T-cell (primary cell): ENCODE results near the gene RUNX2. TPM values are rescaled to one million over a fixed set of nuclear protein-coding genes. Genes with fewer than 3 reads are reported as not detected.

ENCODE experiments used
- ATAC-seq, 4 experiments: fragments of 200-7000 bp in 3 of 4; fragments of 150-1000 bp in 1 of 4; cut with Tn5 transposase; replicated peaks in 1 of 4; 1 replicate in 3 of 4; 2 replicates in 1 of 4; pipeline ENCODE4 v1.10.0; 2021; ENCODE audit warnings: moderate library complexity in 3 of 4, mild to moderate bottlenecking in 2 of 4, moderate number of reproducible peaks in 1 of 4
- CTCF ChIA-PET, 2 donors: fragments of 300-600 bp; sonication (Branson Sonifier 250); formaldehyde crosslinking; loops; one replicate each; lab custom pipeline; 2022; ENCODE audit warnings: antibody characterized with exemption in 2 of 2; lab: Charles Lee
- POLR2A ChIA-PET, 2 donors: fragments of 300-600 bp; sonication (Branson Sonifier 250); formaldehyde crosslinking; loops; one replicate each; lab custom pipeline; 2022; ENCODE audit warnings: antibody characterized with exemption in 2 of 2; lab: Charles Lee
- DNase-seq, 35 experiments: peaks; one replicate each; pipeline versions ENCODE4 v3.0.0 to v3.0.0-alpha.2; 2013 to 2023
- H3K27ac ChIP-seq: one replicate; pipeline ENCODE4 v1.5.1; 2013; ENCODE audit warnings: low read length
- H3K27me3 ChIP-seq, 2 experiments: replicated peaks in 1 of 2; 1 replicate in 1 of 2; 2 replicates in 1 of 2; pipeline versions ENCODE4 v1.6.1 to v1.7.0; 2013; ENCODE audit warnings: low read length in 1 of 2, mixed read lengths in 1 of 2; ENCODE audit not compliant: control insufficient read depth in 2 of 2, insufficient read depth in 2 of 2; ENCODE audit errors: extremely low read depth in 1 of 2
- H3K36me3 ChIP-seq, 2 donors: 1 replicate in 1 of 2; 2 replicates in 1 of 2; pipeline versions ENCODE4 v1.6.1 to v1.7.0; 2013; ENCODE audit warnings: low read length in 1 of 2; ENCODE audit not compliant: control insufficient read depth in 2 of 2, insufficient read depth in 1 of 2; ENCODE audit errors: extremely low read depth in 1 of 2
- H3K4me1 ChIP-seq, 2 experiments: 1 replicate in 1 of 2; 2 replicates in 1 of 2; pipeline versions ENCODE4 v1.6.1 to v1.7.0; 2013; ENCODE audit warnings: low read length in 2 of 2, mixed read lengths in 1 of 2; ENCODE audit not compliant: insufficient read depth in 2 of 2, control insufficient read depth in 1 of 2; ENCODE audit errors: extremely low read depth in 1 of 2
- H3K4me3 ChIP-seq, 2 donors: 1 replicate in 1 of 2; 2 replicates in 1 of 2; pipeline versions ENCODE4 v1.5.1 to v1.7.0; 2013; ENCODE audit warnings: mild to moderate bottlenecking in 2 of 2, low read length in 1 of 2, moderate library complexity in 1 of 2; ENCODE audit not compliant: control insufficient read depth in 1 of 2; ENCODE audit errors: extremely low read depth in 1 of 2
- H3K9me3 ChIP-seq: 2 replicates; pipeline ENCODE4 v1.7.0; 2013
- H3K27ac Mint-ChIP-seq, 2 donors: one replicate each; pipeline ENCODE4 v1.8.0; 2020 to 2021; ENCODE audit warnings: mild to moderate bottlenecking in 2 of 2, mixed read lengths in 2 of 2
- H3K27me3 Mint-ChIP-seq, 2 donors: one replicate each; pipeline ENCODE4 v1.8.0; 2021 to 2022; ENCODE audit warnings: mixed read lengths in 2 of 2
- H3K36me3 Mint-ChIP-seq: one replicate; pipeline ENCODE4 v1.8.0; 2021; ENCODE audit warnings: mixed read lengths
- H3K4me1 Mint-ChIP-seq, 3 donors: one replicate each; pipeline ENCODE4 v1.8.0; 2020 to 2022; ENCODE audit warnings: mixed read lengths in 3 of 3, mild to moderate bottlenecking in 1 of 3
- H3K4me3 Mint-ChIP-seq, 3 donors: one replicate each; pipeline ENCODE4 v1.8.0; 2020 to 2022; ENCODE audit warnings: mild to moderate bottlenecking in 3 of 3, mixed read lengths in 3 of 3, moderate library complexity in 3 of 3
- H3K9me3 Mint-ChIP-seq, 3 donors: one replicate each; pipeline ENCODE4 v1.8.0; 2020 to 2022; ENCODE audit warnings: mixed read lengths in 3 of 3
- WGBS: methylation state at CpG from one replicate; pipeline ENCODE4 v1.1.5; 2013; ENCODE audit warnings: missing lambda C conversion rate; ENCODE audit not compliant: insufficient coverage; 5-methylcytosine and 5-hydroxymethylcytosine counted together
- total RNA-seq, 35 experiments: library from RNA in 6 of 35; stranded (reverse) in 6 of 35; fragments of 120-200 nt in 1 of 35; gene quantifications; one replicate each; pipeline versions ENCODE4 v1.2.1 to v1.2.4 and lab custom pipeline; 2013 to 2026

Gene RUNX2
- total RNA-seq, 5 donors from 2014 or later (not counting 1 experiment from before 2014, with no cell fraction given): 14.4 to 31.8 (median 22.4) TPM

- H3K27me3 ChIP-seq: no peaks in the 10 kb centered on the region
- peak overlapping the region in 1 of 2 donors; percentile 14 for H3K4me3 ChIP-seq
- H3K36me3 ChIP-seq: no peaks in the 10 kb centered on the region
- H3K4me1 ChIP-seq: peaks cover 16 to 19% of the 10 kb centered on the region in 2 experiments
- DNase-seq (peak in 34 of 35 experiments; percentile 6 to 69 (median 35)), ATAC-seq (peak; percentile 90 to 95 (median 93))
- ChIA-PET POLR2A (no interaction called here), CTCF (interaction anchor here in 1 of 2 donors (0.7 kb wide), 2 partner anchors 14 to 227 kb away, joined by 3 read pairs; no protein-coding TSS in a partner anchor)
- H3K27ac ChIP-seq: peak overlapping the region; percentile 60
- Mint-ChIP-seq H3K27ac (peak overlapping the region; percentile 71 to 89), H3K9me3 (peaks cover 2 to 18% (median 11%) of the 10 kb centered on the region in 3 donors), H3K4me3 (peak overlapping the region; percentile 45 to 56 (median 55)), H3K36me3 (peaks cover 13% of the 10 kb centered on the region), H3K4me1 (peaks cover 42 to 72% (median 63%) of the 10 kb centered on the region in 3 donors), H3K27me3 (no peaks in the 10 kb centered on the region)
- 49% methylated on average over 6 of the region's 7 CpGs for WGBS
- H3K9me3 ChIP-seq: no peaks in the 10 kb centered on the region
Measured at GRCh38 chr6:45310118-45310788, 17.9 kb upstream of the RUNX2 start.

GRCh38 chr6:45314146-45314545, 14.0 kb upstream of the RUNX2 start:
- Histone ChIP-seq H3K4me3 (no peak overlapping the region), H3K36me3 (no peaks in the 10 kb centered on the region), H3K27me3 (no peaks in the 10 kb centered on the region), H3K27ac (no peak overlapping the region), H3K4me1 (peaks cover 16 to 19% of the 10 kb centered on the region in 2 experiments), H3K9me3 (no peaks in the 10 kb centered on the region)
- Mint-ChIP-seq H3K4me1 (peaks cover 38 to 66% (median 51%) of the 10 kb centered on the region in 3 donors), H3K27me3 (no peaks in the 10 kb centered on the region), H3K9me3 (peaks cover 2 to 8% (median 5%) of the 10 kb centered on the region in 3 donors), H3K4me3 (peak overlapping the region in 1 of 3 donors; percentile 11), H3K36me3 (peaks cover 9% of the 10 kb centered on the region), H3K27ac (no peak overlapping the region)
- DNase-seq: no peak
- ChIA-PET CTCF (no interaction called here), POLR2A (no interaction called here)
- WGBS: no CpG with 5 or more reads among the region's 5 CpGs
- ATAC-seq: no peak

- H3K27me3 Mint-ChIP-seq: no peaks in the 10 kb centered on the region
- Histone ChIP-seq H3K27me3 (no peaks in the 10 kb centered on the region), H3K4me1 (peaks cover 4 to 13% of the 10 kb centered on the region in 2 experiments), H3K36me3 (no peaks in the 10 kb centered on the region), H3K4me3 (no peak overlapping the region), H3K27ac (no peak overlapping the region), H3K9me3 (no peaks in the 10 kb centered on the region)
- CTCF ChIA-PET: no interaction called here
- POLR2A ChIA-PET: no interaction called here
- WGBS: no CpG with 5 or more reads among the region's 4 CpGs
- ATAC-seq (no peak), DNase-seq (no peak)
- H3K4me1 Mint-ChIP-seq: peaks cover 23 to 36% (median 32%) of the 10 kb centered on the region in 3 donors
- H3K9me3 Mint-ChIP-seq: peaks cover 0 to 5% (median 0%) of the 10 kb centered on the region in 3 donors
- H3K36me3 Mint-ChIP-seq: peaks cover 3% of the 10 kb centered on the region
- no peak overlapping the region for H3K4me3 Mint-ChIP-seq
- peak overlapping the region in 1 of 2 donors; percentile 4 for H3K27ac Mint-ChIP-seq
Measured at GRCh38 chr6:45320349-45320748, 7.8 kb upstream of the RUNX2 start.

GRCh38 chr6:45323656-45324224, 4.4 kb upstream of the RUNX2 start:
- no peaks in the 10 kb centered on the region for H3K36me3 ChIP-seq
- Mint-ChIP-seq H3K4me1 (peaks cover 37 to 56% (median 47%) of the 10 kb centered on the region in 3 donors), H3K9me3 (no peaks in the 10 kb centered on the region), H3K27me3 (no peaks in the 10 kb centered on the region), H3K36me3 (no peaks in the 10 kb centered on the region), H3K27ac (peak overlapping the region; percentile 32 to 83), H3K4me3 (peak overlapping the region in 2 of 3 donors; percentile 50 to 60)
- H3K27ac ChIP-seq: peak overlapping the region; percentile 22
- ChIA-PET POLR2A (interaction anchor here (0.6 to 0.8 kb wide), 2 partner anchors 11 to 396 kb away, joined by 3 to 6 read pairs; no protein-coding TSS in a partner anchor), CTCF (interaction anchor here in 1 of 2 donors (0.6 kb wide), 1 partner anchor 13 kb away, joined by 3 read pairs; no protein-coding TSS in a partner anchor)
- WGBS: no CpG with 5 or more reads among the region's 3 CpGs
- H3K4me1 ChIP-seq: peaks cover 4 to 16% of the 10 kb centered on the region in 2 experiments
- H3K4me3 ChIP-seq: no peak overlapping the region
- H3K27me3 ChIP-seq: no peaks in the 10 kb centered on the region
- H3K9me3 ChIP-seq: no peaks in the 10 kb centered on the region
- ATAC-seq (peak; percentile 67 to 76 (median 70)), DNase-seq (peak in 1 of 35 experiments; percentile 33)

- peaks cover 0 to 16% of the 10 kb centered on the region in 2 experiments for H3K4me1 ChIP-seq
- H3K9me3 ChIP-seq: no peaks in the 10 kb centered on the region
- H3K4me3 Mint-ChIP-seq: peak overlapping the region in 2 of 3 donors; percentile 66 to 77
- ChIA-PET POLR2A (no interaction called here), CTCF (interaction anchor here in 1 of 2 donors (0.8 kb wide), 1 partner anchor 66 kb away, joined by 3 read pairs; no protein-coding TSS in a partner anchor)
- 93% methylated on average over 2 of the region's 5 CpGs for WGBS
- H3K27me3 ChIP-seq: no peaks in the 10 kb centered on the region
- no peaks in the 10 kb centered on the region for H3K36me3 Mint-ChIP-seq
- no peak overlapping the region for H3K4me3 ChIP-seq
- DNase-seq (no peak), ATAC-seq (no peak)
- H3K9me3 Mint-ChIP-seq: no peaks in the 10 kb centered on the region
- no peak overlapping the region for H3K27ac ChIP-seq
- peaks cover 40 to 63% (median 57%) of the 10 kb centered on the region in 3 donors for H3K4me1 Mint-ChIP-seq
- H3K27me3 Mint-ChIP-seq: no peaks in the 10 kb centered on the region
- peak overlapping the region in 1 of 2 donors; percentile 84 for H3K27ac Mint-ChIP-seq
- H3K36me3 ChIP-seq: no peaks in the 10 kb centered on the region
Measured at GRCh38 chr6:45326698-45327417, 1.3 kb upstream of the RUNX2 start.

- ATAC-seq: peak in 3 of 4 experiments; percentile 25 to 51 (median 33)
Measured at GRCh38 chr6:45328523-45328922, 393 bp downstream of the RUNX2 start.

More at GRCh38 chr6:45328523-45328922, 393 bp downstream of the RUNX2 start:
- Mint-ChIP-seq H3K4me3 (peak overlapping the region; percentile 21 to 77 (median 66)), H3K27ac (peak overlapping the region in 1 of 2 donors; percentile 84), H3K27me3 (no peaks in the 10 kb centered on the region), H3K9me3 (no peaks in the 10 kb centered on the region), H3K36me3 (no peaks in the 10 kb centered on the region), H3K4me1 (peaks cover 30 to 53% (median 50%) of the 10 kb centered on the region in 3 donors)
- peak overlapping the region; percentile 25 to 52 for H3K4me3 ChIP-seq
- no peaks in the 10 kb centered on the region for H3K9me3 ChIP-seq
- H3K27ac ChIP-seq: no peak overlapping the region
- POLR2A ChIA-PET: no interaction called here
- CTCF ChIA-PET: no interaction called here
- no peaks in the 10 kb centered on the region for H3K36me3 ChIP-seq
- DNase-seq: no peak
- peaks cover 0 to 12% of the 10 kb centered on the region in 2 experiments for H3K4me1 ChIP-seq
- H3K27me3 ChIP-seq: no peaks in the 10 kb centered on the region
